ENCODE results near the gene CTNNA2.

DNA sequence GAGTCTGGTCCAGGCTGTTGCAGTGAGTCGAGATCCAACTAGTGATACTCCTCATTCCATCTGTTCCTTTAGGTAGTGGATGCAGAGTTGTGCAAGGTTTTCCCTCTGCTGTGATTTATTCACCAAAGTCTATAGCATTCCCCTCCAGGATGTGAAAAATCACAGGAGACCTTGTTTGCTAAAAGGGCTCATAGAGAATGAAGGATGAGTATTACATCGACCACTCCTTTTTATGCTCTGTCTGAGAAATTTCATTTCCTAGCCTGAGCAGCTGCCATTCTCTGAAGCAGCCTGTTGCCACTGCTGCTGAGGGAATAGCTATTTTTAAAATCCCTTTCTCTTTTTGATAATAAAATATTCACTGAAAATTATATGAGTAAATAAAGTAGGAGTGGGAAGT lies 925.8 kb downstream of the CTNNA2 start:
- no peak for TF ChIP-seq TAF1 (IDR thresholded peaks at IDR 0.05; ENCODE audit: borderline replicate concordance, insufficient read depth, low read length)
- no peak for TF ChIP-seq POLR2AphosphoS5 (IDR thresholded peaks at IDR 0.05; ENCODE audit: low read depth, low read length)
- TF ChIP-seq, protein P1, sequence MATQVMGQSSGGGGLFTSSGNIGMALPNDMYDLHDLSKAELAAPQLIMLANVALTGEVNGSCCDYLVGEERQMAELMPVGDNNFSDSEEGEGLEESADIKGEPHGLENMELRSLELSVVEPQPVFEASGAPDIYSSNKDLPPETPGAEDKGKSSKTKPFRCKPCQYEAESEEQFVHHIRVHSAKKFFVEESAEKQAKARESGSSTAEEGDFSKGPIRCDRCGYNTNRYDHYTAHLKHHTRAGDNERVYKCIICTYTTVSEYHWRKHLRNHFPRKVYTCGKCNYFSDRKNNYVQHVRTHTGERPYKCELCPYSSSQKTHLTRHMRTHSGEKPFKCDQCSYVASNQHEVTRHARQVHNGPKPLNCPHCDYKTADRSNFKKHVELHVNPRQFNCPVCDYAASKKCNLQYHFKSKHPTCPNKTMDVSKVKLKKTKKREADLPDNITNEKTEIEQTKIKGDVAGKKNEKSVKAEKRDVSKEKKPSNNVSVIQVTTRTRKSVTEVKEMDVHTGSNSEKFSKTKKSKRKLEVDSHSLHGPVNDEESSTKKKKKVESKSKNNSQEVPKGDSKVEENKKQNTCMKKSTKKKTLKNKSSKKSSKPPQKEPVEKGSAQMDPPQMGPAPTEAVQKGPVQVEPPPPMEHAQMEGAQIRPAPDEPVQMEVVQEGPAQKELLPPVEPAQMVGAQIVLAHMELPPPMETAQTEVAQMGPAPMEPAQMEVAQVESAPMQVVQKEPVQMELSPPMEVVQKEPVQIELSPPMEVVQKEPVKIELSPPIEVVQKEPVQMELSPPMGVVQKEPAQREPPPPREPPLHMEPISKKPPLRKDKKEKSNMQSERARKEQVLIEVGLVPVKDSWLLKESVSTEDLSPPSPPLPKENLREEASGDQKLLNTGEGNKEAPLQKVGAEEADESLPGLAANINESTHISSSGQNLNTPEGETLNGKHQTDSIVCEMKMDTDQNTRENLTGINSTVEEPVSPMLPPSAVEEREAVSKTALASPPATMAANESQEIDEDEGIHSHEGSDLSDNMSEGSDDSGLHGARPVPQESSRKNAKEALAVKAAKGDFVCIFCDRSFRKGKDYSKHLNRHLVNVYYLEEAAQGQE (IDR thresholded peaks at IDR 0.05; ENCODE audit: insufficient read depth in 1 of 2, low read depth in 2 of 2, low read length in 2 of 2), result no peak
- TF ChIP-seq SIN3A (IDR thresholded peaks at IDR 0.05; ENCODE audit: borderline replicate concordance, insufficient read depth, low read length), result no peak
- no peak for TF ChIP-seq FOXP2 (optimal IDR thresholded peaks at IDR 0.05; ENCODE audit: borderline replicate concordance, extremely low read depth, extremely low read length, insufficient read depth)
